ENCODE measurements around the gene GLS. TPM values are rescaled to one million over a fixed set of nuclear protein-coding genes. Genes with fewer than 3 reads are reported as not detected.

The GLS gene
- total RNA-seq, 1 experiment from 2014 or later, result 97.4 TPM

DNA sequence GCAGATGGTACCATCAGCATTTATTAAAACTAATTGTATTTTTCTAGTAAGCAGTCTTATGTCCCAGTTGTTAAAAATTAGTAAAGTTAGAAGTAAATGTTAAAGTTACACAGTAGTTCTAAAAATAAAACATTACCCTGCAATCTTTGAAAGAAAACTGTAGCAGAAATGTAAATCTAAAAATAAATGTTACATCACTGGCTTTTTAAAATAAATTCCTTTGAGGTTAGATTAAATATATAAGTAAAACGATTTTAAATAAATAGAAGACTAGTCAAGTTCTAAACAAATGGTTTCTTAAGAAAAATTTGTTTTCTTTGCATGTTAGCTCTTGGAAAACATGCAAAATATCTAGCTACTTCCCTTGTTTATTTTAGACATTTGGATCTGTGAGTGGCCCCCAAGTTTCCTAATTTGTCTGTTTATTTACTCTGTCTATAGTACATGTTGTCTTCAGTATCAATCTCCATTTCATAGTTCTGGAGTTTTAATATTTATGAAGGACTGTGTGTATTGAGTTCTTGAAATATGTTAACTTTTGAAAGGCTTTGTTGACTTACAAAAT, 58.2 kb downstream of the GLS start:
- Histone ChIP-seq H3K4me2 (ENCODE audit: low read length) (no peak overlapping the region), H3K4me3 (replicated peaks in 1 of 2; ENCODE audit: low read depth in 1 of 2, low read length in 2 of 2) (no peak overlapping the region), H3K36me3 (ENCODE audit: control insufficient read depth in 1 of 2, insufficient read depth in 2 of 2, low read length in 2 of 2) (peaks cover 0 to 2% of the 10 kb centered on the region in 2 experiments; a peak in 1 of 4 replicates), H3K4me1 (ENCODE audit: control insufficient read depth in 1 of 2, insufficient read depth in 2 of 2, low read length in 2 of 2) (no peaks in the 10 kb centered on the region), H3K9ac (ENCODE audit: low read length) (no peak overlapping the region), H3K79me2 (ENCODE audit: insufficient read depth, low read length) (no peaks in the 10 kb centered on the region), H3K9me2 (ENCODE audit: insufficient read depth) (no peaks in the 10 kb centered on the region), H3K9me3 (ENCODE audit: control insufficient read depth in 1 of 2, insufficient read depth in 1 of 2, low read depth in 1 of 2, low read length in 2 of 2) (no peaks in the 10 kb centered on the region), H3K27ac (ENCODE audit: low read depth, low read length) (no peak overlapping the region), H2AFZ (ENCODE audit: low read depth, low read length, poor library complexity, severe bottlenecking) (no peak overlapping the region), H4K20me1 (ENCODE audit: insufficient read depth) (no peaks in the 10 kb centered on the region), H3K27me3 (ENCODE audit: insufficient read depth, low read length) (no peaks in the 10 kb centered on the region)
- TF ChIP-seq, protein P1, sequence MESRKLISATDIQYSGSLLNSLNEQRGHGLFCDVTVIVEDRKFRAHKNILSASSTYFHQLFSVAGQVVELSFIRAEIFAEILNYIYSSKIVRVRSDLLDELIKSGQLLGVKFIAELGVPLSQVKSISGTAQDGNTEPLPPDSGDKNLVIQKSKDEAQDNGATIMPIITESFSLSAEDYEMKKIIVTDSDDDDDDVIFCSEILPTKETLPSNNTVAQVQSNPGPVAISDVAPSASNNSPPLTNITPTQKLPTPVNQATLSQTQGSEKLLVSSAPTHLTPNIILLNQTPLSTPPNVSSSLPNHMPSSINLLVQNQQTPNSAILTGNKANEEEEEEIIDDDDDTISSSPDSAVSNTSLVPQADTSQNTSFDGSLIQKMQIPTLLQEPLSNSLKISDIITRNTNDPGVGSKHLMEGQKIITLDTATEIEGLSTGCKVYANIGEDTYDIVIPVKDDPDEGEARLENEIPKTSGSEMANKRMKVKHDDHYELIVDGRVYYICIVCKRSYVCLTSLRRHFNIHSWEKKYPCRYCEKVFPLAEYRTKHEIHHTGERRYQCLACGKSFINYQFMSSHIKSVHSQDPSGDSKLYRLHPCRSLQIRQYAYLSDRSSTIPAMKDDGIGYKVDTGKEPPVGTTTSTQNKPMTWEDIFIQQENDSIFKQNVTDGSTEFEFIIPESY (IDR thresholded peaks at IDR 0.05; ENCODE audit: extremely low read depth, insufficient replicate concordance, low read length), result no peak
- TF ChIP-seq CBX3 (IDR thresholded peaks at IDR 0.05; ENCODE audit: low read depth), result no peak
- no peak for TF ChIP-seq EGR1 (IDR thresholded peaks at IDR 0.05; ENCODE audit: low read depth)
- TF ChIP-seq SP1 (IDR thresholded peaks at IDR 0.05; ENCODE audit: low read depth), result no peak
- TF ChIP-seq EZH2 (IDR thresholded peaks at IDR 0.05), result no peak
- no peak for TF ChIP-seq CEBPB (IDR thresholded peaks at IDR 0.05; ENCODE audit: low read depth)
- TF ChIP-seq, protein P2, sequence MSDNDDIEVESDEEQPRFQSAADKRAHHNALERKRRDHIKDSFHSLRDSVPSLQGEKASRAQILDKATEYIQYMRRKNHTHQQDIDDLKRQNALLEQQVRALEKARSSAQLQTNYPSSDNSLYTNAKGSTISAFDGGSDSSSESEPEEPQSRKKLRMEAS (IDR thresholded peaks at IDR 0.05), result no peak
- no peak for TF ChIP-seq JUND (IDR thresholded peaks at IDR 0.05)
- no peak for TF ChIP-seq SIN3A (IDR thresholded peaks at IDR 0.05; ENCODE audit: low read depth)
- TF ChIP-seq ZNF274 (IDR thresholded peaks at IDR 0.05; ENCODE audit: low read depth, low read length), result no peak
- no peak for TF ChIP-seq FOSL1 (IDR thresholded peaks at IDR 0.05; ENCODE audit: low read depth)
- no peak for TF ChIP-seq RAD21 (IDR thresholded peaks at IDR 0.05; ENCODE audit: low read depth)
- TF ChIP-seq, protein P3, sequence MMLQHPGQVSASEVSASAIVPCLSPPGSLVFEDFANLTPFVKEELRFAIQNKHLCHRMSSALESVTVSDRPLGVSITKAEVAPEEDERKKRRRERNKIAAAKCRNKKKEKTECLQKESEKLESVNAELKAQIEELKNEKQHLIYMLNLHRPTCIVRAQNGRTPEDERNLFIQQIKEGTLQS (IDR thresholded peaks at IDR 0.05), result no peak
- TF ChIP-seq ELF1 (IDR thresholded peaks at IDR 0.05; ENCODE audit: borderline replicate concordance, low read depth), result no peak
- POLR2A ChIA-PET, result no interaction called here
- ATAC-seq, result no peak
- BruUV-seq (replicated peaks), result no TSS peak
- RAD21 ChIA-PET (ENCODE audit: low non-redundant PET in 1 of 2, low total read pairs in 2 of 2, uncharacterized antibody in 2 of 2, unreplicated experiment in 2 of 2), result no interaction called here
- CTCF ChIA-PET, result no interaction called here
- intact Hi-C loops (cut with micrococcal nuclease), result no loop called here
- no peak for DNase-seq (ENCODE audit: low read depth, low spot score)

Measured in HCT116 (cell line).